Measurements from ENCODE around the gene LRRK2. TPM values are rescaled to one million over a fixed set of nuclear protein-coding genes. Genes with fewer than 3 reads are reported as not detected.
"Not testable (repeated sequence)": the region's sequence is repeated elsewhere in the genome, so short reads cannot be mapped to it uniquely, and the experiment has no call there.

LRRK2 gene
- polyA plus RNA-seq, 1 donor (not counting 4 experiments of a cell fraction or from before 2014, with no cell fraction given) = 0.25 TPM

- no peak for DNase-seq (ENCODE audit: low read depth, low spot score)
- H3K4me2 ChIP-seq (ENCODE audit: control insufficient read depth, extremely low read depth, insufficient read depth, low read depth, low read length) = no peak overlapping the region
- H3K79me2 ChIP-seq (ENCODE audit: control insufficient read depth, insufficient read depth, low read length) = no peaks in the 10 kb centered on the region
- no peaks in the 10 kb centered on the region for H3K9me3 ChIP-seq (ENCODE audit: control insufficient read depth, low read depth, low read length)
- no peaks in the 10 kb centered on the region for H4K20me1 ChIP-seq (ENCODE audit: control insufficient read depth, extremely low read depth, insufficient read depth, low read length)
- dilution Hi-C loops (cut with MboI; ENCODE audit: extremely low pct_ligation_motif_present, low sequenced_read_pairs) = no loop called here
- H3K27ac ChIP-seq (ENCODE audit: control insufficient read depth, insufficient read depth, low read length) = no peak overlapping the region
- no peak for FAIRE-seq
- H3K27me3 ChIP-seq (ENCODE audit: control insufficient read depth, extremely low read depth, insufficient read depth, low read length) = no peaks in the 10 kb centered on the region
- no peaks in the 10 kb centered on the region for H3K36me3 ChIP-seq (ENCODE audit: control insufficient read depth in 2 of 2, extremely low read depth in 1 of 2, insufficient read depth in 2 of 2, low read length in 2 of 2)
- TF ChIP-seq CTCF (optimal IDR thresholded peaks at IDR 0.05 in 1 of 3, IDR thresholded peaks at IDR 0.05 in 1 of 3, conservative IDR thresholded peaks at IDR 0.05 in 1 of 3; ENCODE audit: extremely low read depth in 1 of 3, insufficient read depth in 2 of 3, low read length in 3 of 3) (no peak), EZH2 (IDR thresholded peaks at IDR 0.05; ENCODE audit: low read length) (no peak)
- H3K4me1 ChIP-seq (ENCODE audit: control insufficient read depth, extremely low read depth, insufficient read depth, low read length) = no peaks in the 10 kb centered on the region
- no peak overlapping the region for H3K9ac ChIP-seq (ENCODE audit: control insufficient read depth, extremely low read depth, insufficient read depth, low read length)
- no peaks in the 10 kb centered on the region for H3K9me1 ChIP-seq (ENCODE audit: control insufficient read depth, extremely low read depth, insufficient read depth, low read length)
- H3K4me3 ChIP-seq (ENCODE audit: control insufficient read depth in 2 of 3, extremely low read depth in 1 of 3, insufficient read depth in 2 of 3, low read depth in 1 of 3, low read length in 3 of 3) = no peak overlapping the region
- H2AFZ ChIP-seq (ENCODE audit: control insufficient read depth, low read length) = no peak overlapping the region
Observed at GRCh38 chr12:40382217-40382616, 157.4 kb downstream of the LRRK2 start.

GRCh38 chr12:40387279-40387678 lies 162.5 kb downstream of the LRRK2 start:
- not testable (repeated sequence) for H2AFZ ChIP-seq (ENCODE audit: control insufficient read depth, low read length)

GRCh38 chr12:40390980-40391379 lies 166.2 kb downstream of the LRRK2 start:
- no peaks in the 10 kb centered on the region for H3K4me1 ChIP-seq (ENCODE audit: control insufficient read depth, extremely low read depth, insufficient read depth, low read length)
- H4K20me1 ChIP-seq (ENCODE audit: control insufficient read depth, extremely low read depth, insufficient read depth, low read length) = no peaks in the 10 kb centered on the region
- dilution Hi-C loops (cut with MboI; ENCODE audit: extremely low pct_ligation_motif_present, low sequenced_read_pairs) = no loop called here
- H3K27me3 ChIP-seq (ENCODE audit: control insufficient read depth, extremely low read depth, insufficient read depth, low read length) = no peaks in the 10 kb centered on the region
- DNase-seq (ENCODE audit: low read depth, low spot score) (no peak), FAIRE-seq (no peak)
- no peak for TF ChIP-seq CTCF (optimal IDR thresholded peaks at IDR 0.05 in 1 of 3, IDR thresholded peaks at IDR 0.05 in 1 of 3, conservative IDR thresholded peaks at IDR 0.05 in 1 of 3; ENCODE audit: extremely low read depth in 1 of 3, insufficient read depth in 2 of 3, low read length in 3 of 3)
- no peak for TF ChIP-seq EZH2 (IDR thresholded peaks at IDR 0.05; ENCODE audit: low read length)
- no peaks in the 10 kb centered on the region for H3K9me3 ChIP-seq (ENCODE audit: control insufficient read depth, low read depth, low read length)
- H3K9me1 ChIP-seq (ENCODE audit: control insufficient read depth, extremely low read depth, insufficient read depth, low read length) = no peaks in the 10 kb centered on the region
- H2AFZ ChIP-seq (ENCODE audit: control insufficient read depth, low read length) = no peak overlapping the region
- H3K9ac ChIP-seq (ENCODE audit: control insufficient read depth, extremely low read depth, insufficient read depth, low read length) = no peak overlapping the region
- no peak overlapping the region for H3K4me2 ChIP-seq (ENCODE audit: control insufficient read depth, extremely low read depth, insufficient read depth, low read depth, low read length)
- no peaks in the 10 kb centered on the region for H3K36me3 ChIP-seq (ENCODE audit: control insufficient read depth in 2 of 2, extremely low read depth in 1 of 2, insufficient read depth in 2 of 2, low read length in 2 of 2)
- H3K27ac ChIP-seq (ENCODE audit: control insufficient read depth, insufficient read depth, low read length) = no peak overlapping the region
- H3K4me3 ChIP-seq (ENCODE audit: control insufficient read depth in 2 of 3, extremely low read depth in 1 of 3, insufficient read depth in 2 of 3, low read depth in 1 of 3, low read length in 3 of 3) = no peak overlapping the region
- H3K79me2 ChIP-seq (ENCODE audit: control insufficient read depth, insufficient read depth, low read length) = no peaks in the 10 kb centered on the region

More at GRCh38 chr12:40387279-40387678, 162.5 kb downstream of the LRRK2 start:
- H3K79me2 ChIP-seq (ENCODE audit: control insufficient read depth, insufficient read depth, low read length); H3K27ac ChIP-seq (ENCODE audit: control insufficient read depth, insufficient read depth, low read length); H3K9ac ChIP-seq (ENCODE audit: control insufficient read depth, extremely low read depth, insufficient read depth, low read length); dilution Hi-C loops (cut with MboI; ENCODE audit: extremely low pct_ligation_motif_present, low sequenced_read_pairs); H4K20me1 ChIP-seq (ENCODE audit: control insufficient read depth, extremely low read depth, insufficient read depth, low read length); FAIRE-seq; H3K4me3 ChIP-seq (ENCODE audit: control insufficient read depth in 2 of 3, extremely low read depth in 1 of 3, insufficient read depth in 2 of 3, low read depth in 1 of 3, low read length in 3 of 3); H3K4me2 ChIP-seq (ENCODE audit: control insufficient read depth, extremely low read depth, insufficient read depth, low read depth, low read length); H3K27me3 ChIP-seq (ENCODE audit: control insufficient read depth, extremely low read depth, insufficient read depth, low read length); H3K36me3 ChIP-seq (ENCODE audit: control insufficient read depth in 2 of 2, extremely low read depth in 1 of 2, insufficient read depth in 2 of 2, low read length in 2 of 2); H3K9me1 ChIP-seq (ENCODE audit: control insufficient read depth, extremely low read depth, insufficient read depth, low read length); H3K9me3 ChIP-seq (ENCODE audit: control insufficient read depth, low read depth, low read length); H3K4me1 ChIP-seq (ENCODE audit: control insufficient read depth, extremely low read depth, insufficient read depth, low read length); DNase-seq (ENCODE audit: low read depth, low spot score): not testable (repeated sequence)

All from keratinocyte (primary cell).